Type B pancreatic cell (in vitro differentiated cells): ENCODE data around the gene CSNK1D. TPM values are rescaled to one million over a fixed set of nuclear protein-coding genes. Genes with fewer than 3 reads are reported as not detected.
"Not testable (repeated sequence)": the region's sequence is repeated elsewhere in the genome, so short reads cannot be mapped to it uniquely, and the experiment has no call there.

Experiments used
- DNase-seq: peaks from one replicate; pipeline ENCODE4 v3.0.0; 2021; ENCODE audit warnings: mixed read lengths; ENCODE audit not compliant: unreplicated experiment; ENCODE audit errors: extremely low spot score
- H3K27ac Mint-ChIP-seq: 2 replicates; pipeline ENCODE4 v1.8.0; 2021; ENCODE audit warnings: mild to moderate bottlenecking, mixed read lengths
- H3K27me3 Mint-ChIP-seq: 2 replicates; pipeline ENCODE4 v1.8.0; 2021; ENCODE audit warnings: mixed read lengths
- H3K36me3 Mint-ChIP-seq: 2 replicates; pipeline ENCODE4 v1.8.0; 2021; ENCODE audit warnings: mixed read lengths
- H3K4me1 Mint-ChIP-seq: one replicate; pipeline ENCODE4 v1.8.0; 2021; ENCODE audit warnings: mixed read lengths; ENCODE audit not compliant: unreplicated experiment
- H3K4me3 Mint-ChIP-seq: 2 replicates; pipeline ENCODE4 v1.8.0; 2021; ENCODE audit warnings: mild to moderate bottlenecking, mixed read lengths
- H3K9me3 Mint-ChIP-seq: 2 replicates; pipeline ENCODE4 v1.8.0; 2021; ENCODE audit warnings: mixed read lengths
- CTCF ChIP-seq: fragments of 200-600 bp; sonication (generic); conservative IDR thresholded peaks from 2 replicates; pipeline ENCODE4 v1.5.0; 2021; ENCODE audit warnings: antibody characterized with exemption, mild to moderate bottlenecking
- total RNA-seq: library from RNA; stranded (reverse); gene quantifications from 2 replicates; pipeline ENCODE4 v1.2.1, GENCODE V29; 2021; ENCODE audit warnings: low replicate concordance

The CSNK1D gene
- total RNA-seq, 1 donor from 2014 or later = 176 TPM

DNA sequence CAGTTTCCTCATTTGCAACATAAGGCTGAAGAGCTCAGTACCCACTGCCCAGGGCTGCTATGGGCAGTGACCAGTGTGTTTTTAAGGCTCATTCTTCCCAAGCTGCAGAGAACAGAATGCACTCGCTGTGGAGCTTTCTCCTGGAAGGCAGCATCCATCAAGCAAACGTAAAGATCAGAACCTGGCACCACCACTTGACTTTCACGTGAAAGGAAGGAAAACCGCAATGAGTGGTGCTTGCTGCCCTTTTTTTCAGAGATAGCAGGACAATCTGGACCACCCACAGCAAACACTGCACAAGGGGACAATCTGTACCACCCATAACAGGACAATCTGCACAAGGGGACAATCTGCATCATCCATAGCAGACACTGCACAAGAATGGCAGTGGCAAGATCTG, 11.2 kb downstream of the CSNK1D start:
- H3K36me3 Mint-ChIP-seq = peaks cover 68% of the 10 kb centered on the region

DNA sequence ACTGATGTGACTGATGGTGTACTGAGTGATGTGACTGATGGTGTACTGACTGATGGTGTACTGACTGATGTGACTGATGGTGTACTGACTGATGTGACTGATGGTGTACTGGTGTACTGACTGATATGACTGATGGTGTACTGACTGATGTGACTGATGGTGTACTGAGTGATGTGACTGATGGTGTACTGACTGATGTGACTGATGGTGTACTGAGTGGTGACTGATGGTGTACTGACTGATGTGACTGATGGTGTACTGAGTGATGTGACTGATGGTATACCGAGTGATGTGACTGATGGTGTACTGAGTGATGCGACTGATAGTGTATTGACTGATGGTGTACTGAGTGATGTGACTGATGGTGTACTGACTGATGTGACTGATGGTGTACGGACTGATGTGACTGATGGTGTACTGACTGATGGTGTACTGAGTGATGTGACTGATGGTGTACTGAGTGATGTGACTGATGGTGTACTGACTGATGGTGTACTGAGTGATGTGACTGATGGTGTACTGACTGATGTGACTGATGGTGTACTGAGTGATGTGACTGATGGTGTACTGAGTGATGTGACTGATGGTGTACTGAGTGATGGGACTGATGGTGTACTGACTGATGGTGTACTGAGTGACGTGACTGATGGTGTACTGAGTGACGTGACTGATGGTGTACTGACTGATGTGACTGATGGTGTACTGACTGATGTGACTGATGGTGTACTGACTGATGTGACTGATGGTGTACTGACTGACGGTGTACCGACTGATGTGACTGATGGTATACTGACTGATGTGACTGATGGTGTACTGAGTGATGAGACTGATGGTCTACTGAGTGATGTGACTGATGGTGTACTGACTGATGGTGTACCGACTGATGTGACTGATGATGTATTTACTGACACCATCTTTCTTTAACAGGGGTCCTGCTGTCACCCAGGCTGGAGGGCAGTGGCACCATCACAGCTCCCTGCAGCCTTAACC, 13.2 kb downstream of the CSNK1D start:
- not testable (repeated sequence) for DNase-seq, H3K9me3 Mint-ChIP-seq, H3K4me1 Mint-ChIP-seq, H3K27me3 Mint-ChIP-seq, H3K27ac Mint-ChIP-seq, H3K4me3 Mint-ChIP-seq
- peaks cover 59% of the 10 kb centered on the region for H3K36me3 Mint-ChIP-seq

More for the DNA sequence above, 11.2 kb downstream of the CSNK1D start:
- Mint-ChIP-seq H3K9me3 (no peaks in the 10 kb centered on the region), H3K27me3 (no peaks in the 10 kb centered on the region), H3K4me1 (peaks cover 9% of the 10 kb centered on the region), H3K4me3 (no peak overlapping the region), H3K27ac (no peak overlapping the region)
- no peak for TF ChIP-seq CTCF
- DNase-seq = no peak

DNA sequence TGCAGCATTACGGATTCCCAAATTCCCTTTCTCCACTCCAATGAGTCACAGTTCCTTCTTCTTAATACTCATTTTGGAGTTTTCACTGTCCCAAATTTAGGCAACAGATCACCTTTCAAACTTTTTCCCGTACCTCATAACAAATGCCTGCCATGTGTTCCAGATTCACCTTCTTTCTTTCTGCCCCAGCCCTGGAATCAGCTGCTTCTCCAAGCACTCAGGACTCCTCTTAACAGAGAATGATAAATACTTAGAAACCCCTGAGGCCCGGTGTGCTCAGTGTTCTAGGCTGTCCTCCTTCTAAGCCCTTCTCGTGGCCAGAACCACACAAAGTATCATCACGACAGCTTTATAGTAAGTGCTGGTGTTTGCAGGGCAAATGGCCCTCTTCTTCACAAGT, 14.9 kb downstream of the CSNK1D start:
- H3K36me3 Mint-ChIP-seq = peaks cover 51% of the 10 kb centered on the region
- no peak overlapping the region for H3K27ac Mint-ChIP-seq
- DNase-seq = no peak
- no peaks in the 10 kb centered on the region for H3K9me3 Mint-ChIP-seq
- no peak for TF ChIP-seq CTCF
- H3K4me1 Mint-ChIP-seq = no peaks in the 10 kb centered on the region
- H3K4me3 Mint-ChIP-seq = no peak overlapping the region
- H3K27me3 Mint-ChIP-seq = no peaks in the 10 kb centered on the region

- no peaks in the 10 kb centered on the region for H3K4me1 Mint-ChIP-seq
- H3K27ac Mint-ChIP-seq = no peak overlapping the region
- H3K9me3 Mint-ChIP-seq = no peaks in the 10 kb centered on the region
- H3K4me3 Mint-ChIP-seq = no peak overlapping the region
- TF ChIP-seq CTCF = no peak
- H3K27me3 Mint-ChIP-seq = no peaks in the 10 kb centered on the region
- no peak for DNase-seq
- H3K36me3 Mint-ChIP-seq = peaks cover 54% of the 10 kb centered on the region
Observed at GRCh38 chr17:82257473-82257872, 16.0 kb downstream of the CSNK1D start.

GRCh38 chr17:82256242-82256885, 17.1 kb downstream of the CSNK1D start:
- Mint-ChIP-seq H3K4me3 (no peak overlapping the region), H3K27me3 (no peaks in the 10 kb centered on the region), H3K36me3 (peaks cover 48% of the 10 kb centered on the region), H3K27ac (no peak overlapping the region), H3K9me3 (no peaks in the 10 kb centered on the region), H3K4me1 (no peaks in the 10 kb centered on the region)
- no peak for DNase-seq
- no peak for TF ChIP-seq CTCF

- no peak for DNase-seq
- H3K36me3 Mint-ChIP-seq = peaks cover 39% of the 10 kb centered on the region
- no peaks in the 10 kb centered on the region for H3K4me1 Mint-ChIP-seq
- no peak overlapping the region for H3K27ac Mint-ChIP-seq
- no peak overlapping the region for H3K4me3 Mint-ChIP-seq
- no peaks in the 10 kb centered on the region for H3K9me3 Mint-ChIP-seq
- H3K27me3 Mint-ChIP-seq = no peaks in the 10 kb centered on the region
- TF ChIP-seq CTCF = no peak
Observed at GRCh38 chr17:82255402-82255972, 18.0 kb downstream of the CSNK1D start.

GRCh38 chr17:82254746-82255145, 18.8 kb downstream of the CSNK1D start:
- not testable (repeated sequence) for H3K27me3 Mint-ChIP-seq, H3K4me1 Mint-ChIP-seq, DNase-seq, H3K9me3 Mint-ChIP-seq, H3K27ac Mint-ChIP-seq, H3K4me3 Mint-ChIP-seq
- H3K36me3 Mint-ChIP-seq = peaks cover 32% of the 10 kb centered on the region

DNA sequence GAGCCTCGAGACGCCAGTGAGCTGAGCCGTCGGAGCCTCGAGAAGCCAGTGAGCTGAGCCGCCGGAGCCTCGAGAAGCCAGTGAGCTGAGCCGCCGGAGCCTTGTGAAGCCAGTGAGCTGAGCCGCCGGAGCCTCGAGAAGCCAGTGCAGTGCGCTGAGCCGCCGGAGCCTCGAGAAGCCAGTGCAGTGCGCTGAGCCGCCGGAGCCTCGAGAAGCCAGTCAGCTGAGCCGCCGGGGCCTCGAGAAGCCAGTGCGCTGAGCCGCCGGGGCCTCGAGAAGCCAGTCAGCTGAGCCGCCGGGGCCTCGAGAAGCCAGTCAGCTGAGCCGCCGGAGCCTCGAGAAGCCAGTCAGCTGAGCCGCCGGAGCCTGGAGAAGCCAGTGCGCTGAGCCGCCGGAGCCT, 19.4 kb downstream of the CSNK1D start:
- not testable (repeated sequence) for H3K4me1 Mint-ChIP-seq, H3K9me3 Mint-ChIP-seq, H3K27ac Mint-ChIP-seq, DNase-seq, H3K4me3 Mint-ChIP-seq, H3K27me3 Mint-ChIP-seq
- peaks cover 25% of the 10 kb centered on the region for H3K36me3 Mint-ChIP-seq
